ENCODE measurements around the gene MXD3. TPM values are rescaled to one million over a fixed set of nuclear protein-coding genes. Genes with fewer than 3 reads are reported as not detected.

Gene MXD3
- total RNA-seq, 4 donors from 2014 or later = 2.0 to 11.7 (median 7.8) TPM

DNA sequence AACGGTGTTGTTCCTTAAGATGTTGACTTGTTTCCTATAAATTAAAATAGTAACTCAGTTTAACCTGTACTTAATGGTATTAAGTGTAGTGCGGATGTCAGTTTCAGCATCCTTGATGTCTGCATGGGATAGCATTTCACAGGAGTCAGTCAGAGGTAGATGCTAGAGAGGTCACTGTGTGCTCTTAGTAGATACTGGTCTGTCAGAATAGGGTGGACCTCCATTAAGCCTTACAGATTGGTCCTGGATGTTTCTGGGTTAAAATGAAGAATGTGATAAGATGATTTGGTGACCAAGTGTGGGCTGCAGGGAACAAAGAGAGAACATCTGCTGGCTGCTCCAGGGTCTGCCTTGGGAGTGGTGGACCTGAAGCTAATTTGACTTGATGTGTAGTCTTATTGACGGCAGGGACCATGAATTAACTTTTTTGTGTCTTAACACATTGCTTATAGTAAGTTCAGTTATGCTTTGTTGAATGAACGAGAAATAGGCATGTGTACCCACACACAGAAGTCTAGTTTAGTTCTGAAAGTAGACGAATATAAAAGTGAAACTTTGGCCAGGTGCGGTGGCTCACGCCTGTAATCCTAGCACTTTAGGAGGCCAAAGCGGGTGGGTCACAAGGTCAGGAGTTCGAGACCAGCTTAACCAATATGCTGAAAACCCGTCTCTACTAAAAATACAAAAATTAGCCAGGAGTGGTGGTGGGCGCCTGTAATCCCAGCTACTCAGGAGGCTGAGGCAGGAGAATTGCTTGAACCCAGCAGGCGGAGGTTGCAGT is 20.7 kb downstream of the MXD3 start:
- intact Hi-C loops (cut with DNase I) = no loop called here
- no peak for DNase-seq
- H3K27ac ChIP-seq = no peak overlapping the region
- no peaks in the 10 kb centered on the region for H3K9me3 ChIP-seq
- H3K4me1 ChIP-seq = no peaks in the 10 kb centered on the region
- TF ChIP-seq, protein P1, sequence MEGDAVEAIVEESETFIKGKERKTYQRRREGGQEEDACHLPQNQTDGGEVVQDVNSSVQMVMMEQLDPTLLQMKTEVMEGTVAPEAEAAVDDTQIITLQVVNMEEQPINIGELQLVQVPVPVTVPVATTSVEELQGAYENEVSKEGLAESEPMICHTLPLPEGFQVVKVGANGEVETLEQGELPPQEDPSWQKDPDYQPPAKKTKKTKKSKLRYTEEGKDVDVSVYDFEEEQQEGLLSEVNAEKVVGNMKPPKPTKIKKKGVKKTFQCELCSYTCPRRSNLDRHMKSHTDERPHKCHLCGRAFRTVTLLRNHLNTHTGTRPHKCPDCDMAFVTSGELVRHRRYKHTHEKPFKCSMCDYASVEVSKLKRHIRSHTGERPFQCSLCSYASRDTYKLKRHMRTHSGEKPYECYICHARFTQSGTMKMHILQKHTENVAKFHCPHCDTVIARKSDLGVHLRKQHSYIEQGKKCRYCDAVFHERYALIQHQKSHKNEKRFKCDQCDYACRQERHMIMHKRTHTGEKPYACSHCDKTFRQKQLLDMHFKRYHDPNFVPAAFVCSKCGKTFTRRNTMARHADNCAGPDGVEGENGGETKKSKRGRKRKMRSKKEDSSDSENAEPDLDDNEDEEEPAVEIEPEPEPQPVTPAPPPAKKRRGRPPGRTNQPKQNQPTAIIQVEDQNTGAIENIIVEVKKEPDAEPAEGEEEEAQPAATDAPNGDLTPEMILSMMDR (IDR thresholded peaks at IDR 0.05) = no peak
- no peak for TF ChIP-seq POLR2A (IDR thresholded peaks at IDR 0.05)
- H3K36me3 ChIP-seq = peaks cover 55 to 58% of the 10 kb centered on the region in 2 donors
- WGBS, 2 donors = 95 to 97% methylated on average over 12 of the region's 12 CpGs
- no peaks in the 10 kb centered on the region for H3K27me3 ChIP-seq
- H3K4me3 ChIP-seq (replicated peaks in 1 of 3) = no peak overlapping the region

DNA sequence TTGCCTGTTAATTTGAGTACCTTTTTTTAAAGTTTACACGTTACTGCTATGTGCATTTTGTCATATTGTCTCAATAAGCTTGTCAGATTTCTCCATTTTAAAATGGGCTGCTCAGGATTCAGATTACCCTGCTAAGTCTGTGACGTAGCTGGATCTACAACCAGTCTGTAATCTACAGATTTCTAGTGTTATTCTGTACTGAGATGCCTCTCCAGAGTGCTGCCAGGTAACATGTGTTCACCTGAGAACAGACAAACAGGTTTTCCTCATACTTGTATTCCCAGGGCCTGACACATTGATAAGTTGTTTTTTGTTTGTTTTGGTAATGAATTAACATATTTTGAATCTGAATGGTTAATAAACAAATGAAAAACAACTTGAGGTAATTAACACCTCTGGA is 23.5 kb downstream of the MXD3 start:
- no peak for DNase-seq
- Histone ChIP-seq H3K36me3 (peaks cover 50 to 55% of the 10 kb centered on the region in 2 donors), H3K4me3 (replicated peaks in 1 of 3) (no peak overlapping the region), H3K27me3 (no peaks in the 10 kb centered on the region), H3K27ac (no peak overlapping the region), H3K9me3 (no peaks in the 10 kb centered on the region), H3K4me1 (no peaks in the 10 kb centered on the region)
- intact Hi-C loops (cut with DNase I) = no loop called here
- 79 to 94% methylated on average over 2 of the region's 2 CpGs for WGBS, 2 donors
- TF ChIP-seq, protein P1 (IDR thresholded peaks at IDR 0.05) = no peak
- no peak for TF ChIP-seq POLR2A (IDR thresholded peaks at IDR 0.05)

- Histone ChIP-seq H3K4me1 (no peaks in the 10 kb centered on the region), H3K27ac (no peak overlapping the region), H3K9me3 (no peaks in the 10 kb centered on the region), H3K27me3 (no peaks in the 10 kb centered on the region), H3K36me3 (peaks cover 28 to 51% of the 10 kb centered on the region in 2 donors), H3K4me3 (replicated peaks in 1 of 3) (no peak overlapping the region)
- DNase-seq = no peak
- 70 to 75% methylated on average over 1 of the region's 1 CpG for WGBS, 2 donors
- intact Hi-C loops (cut with DNase I) = no loop called here
- no peak for TF ChIP-seq POLR2A (IDR thresholded peaks at IDR 0.05)
- TF ChIP-seq, protein P1 (IDR thresholded peaks at IDR 0.05) = no peak
Observed at GRCh38 chr5:177276886-177277285, 34.8 kb downstream of the MXD3 start.

- Histone ChIP-seq H3K4me3 (replicated peaks in 1 of 3) (no peak overlapping the region), H3K36me3 (peaks cover 22 to 52% of the 10 kb centered on the region in 2 donors), H3K4me1 (no peaks in the 10 kb centered on the region), H3K9me3 (no peaks in the 10 kb centered on the region), H3K27ac (no peak overlapping the region), H3K27me3 (no peaks in the 10 kb centered on the region)
- no peak for DNase-seq
- no peak for TF ChIP-seq POLR2A (IDR thresholded peaks at IDR 0.05)
- TF ChIP-seq, protein P1 (IDR thresholded peaks at IDR 0.05) = no peak
- intact Hi-C loops (cut with DNase I) = no loop called here
- WGBS, 2 donors = 92% methylated on average over 6 of the region's 6 CpGs
Observed at GRCh38 chr5:177275883-177276282, 35.8 kb downstream of the MXD3 start.

DNA sequence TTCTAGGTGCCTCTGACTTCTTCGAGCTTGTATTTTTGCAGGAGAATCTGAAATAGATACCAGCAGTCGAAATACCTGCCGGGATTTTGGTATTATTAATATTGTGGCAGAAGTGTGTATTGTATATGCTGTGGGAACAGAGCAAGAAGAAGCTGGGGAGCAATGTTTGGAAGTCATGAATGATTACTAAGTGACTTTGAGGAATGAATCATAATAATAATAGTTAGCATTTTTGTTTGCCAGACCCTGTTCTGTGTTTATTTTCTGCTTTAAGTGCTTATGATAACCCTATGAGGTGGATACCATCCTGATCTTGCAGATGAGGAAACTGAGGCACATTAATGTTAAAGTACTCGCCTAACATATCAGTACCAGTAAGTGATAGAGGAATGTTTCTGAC is 40.6 kb downstream of the MXD3 start:
- no peak overlapping the region for H3K27ac ChIP-seq
- intact Hi-C loops (cut with DNase I) = no loop called here
- WGBS, 2 donors = 95 to 98% methylated on average over 4 of the region's 4 CpGs
- no peaks in the 10 kb centered on the region for H3K27me3 ChIP-seq
- no peaks in the 10 kb centered on the region for H3K9me3 ChIP-seq
- peaks cover 24 to 41% of the 10 kb centered on the region in 2 donors for H3K36me3 ChIP-seq
- no peak for DNase-seq
- H3K4me1 ChIP-seq = no peaks in the 10 kb centered on the region
- no peak overlapping the region for H3K4me3 ChIP-seq (replicated peaks in 1 of 3)
- no peak for TF ChIP-seq POLR2A (IDR thresholded peaks at IDR 0.05)
- TF ChIP-seq, protein P1 (IDR thresholded peaks at IDR 0.05) = no peak
